ENCODE data around the gene RTP3. TPM values are rescaled to one million over a fixed set of nuclear protein-coding genes. Genes with fewer than 3 reads are reported as not detected.
A peak's percentile ranks its signal among the peaks of the same experiment; 100 is the strongest.

RTP3 gene
- total and polyA plus RNA-seq, 2 experiments from 2014 or later = 0.16 TPM; not detected in 1

- H3K4me1 ChIP-seq (ENCODE audit: insufficient read depth) = no peaks in the 10 kb centered on the region
- DNase-seq (ENCODE audit: low spot score) (peak; percentile 26), ATAC-seq (peak; percentile 76)
- H3K4me1 Mint-ChIP-seq = no peaks in the 10 kb centered on the region; the same call in 2 of the 3 replicates
- TF ChIP-seq REST (IDR thresholded peaks at IDR 0.05; ENCODE audit: unreplicated experiment) = no peak
- TF ChIP-seq ZNF331 (CRISPR knock-in tag; IDR thresholded peaks at IDR 0.05; ENCODE audit: low read depth) = no peak
- no peak for TF ChIP-seq NANOG (IDR thresholded peaks at IDR 0.05; ENCODE audit: borderline replicate concordance)
- TF ChIP-seq CREB1 (CRISPR knock-in tag; IDR thresholded peaks at IDR 0.05; ENCODE audit: low read depth) = no peak
- no peak for TF ChIP-seq JUNB (IDR thresholded peaks at IDR 0.05; ENCODE audit: unreplicated experiment)
- TF ChIP-seq ZNF114 (CRISPR knock-in tag; IDR thresholded peaks at IDR 0.05) = no peak
- H3K9me2 ChIP-seq (ENCODE audit: insufficient read depth) = peaks cover 8% of the 10 kb centered on the region; the same call in 1 of the 2 replicates
- H3K27me3 Mint-ChIP-seq (ENCODE audit: insufficient read depth, low read depth, poor library complexity) = peaks cover 10% of the 10 kb centered on the region
- no peak overlapping the region for H3K4me2 ChIP-seq
- no peaks in the 10 kb centered on the region for H4K20me1 ChIP-seq (replicated peaks; ENCODE audit: insufficient read depth)
- H3K4me3 Mint-ChIP-seq = no peak overlapping the region
- H3K36me3 ChIP-seq (ENCODE audit: insufficient read depth) = peaks cover 2% of the 10 kb centered on the region; the same call in 1 of the 2 replicates
- H3K27ac ChIP-seq (ENCODE audit: low read depth) = no peak overlapping the region
- H3K79me2 ChIP-seq (replicated peaks; ENCODE audit: insufficient read depth) = no peaks in the 10 kb centered on the region
- no peaks in the 10 kb centered on the region for H3K27me3 ChIP-seq (ENCODE audit: insufficient read depth)
- H3F3A ChIP-seq (replicated peaks; ENCODE audit: low read depth) = no peaks in the 10 kb centered on the region
- H3K36me3 Mint-ChIP-seq (ENCODE audit: low read depth) = no peaks in the 10 kb centered on the region; the same call in 2 of the 3 replicates
- peaks cover 12% of the 10 kb centered on the region; the same call in 2 of the 3 replicates for H3K9me3 Mint-ChIP-seq
- no peak overlapping the region for H3K4me3 ChIP-seq
- no peak overlapping the region for H3K27ac Mint-ChIP-seq
- H2AFZ ChIP-seq = no peak overlapping the region
Measured at GRCh38 chr3:46477145-46477544, 20.6 kb upstream of the RTP3 start.

- Histone ChIP-seq H3F3A (replicated peaks; ENCODE audit: low read depth) (no peaks in the 10 kb centered on the region), H3K4me1 (ENCODE audit: insufficient read depth) (no peaks in the 10 kb centered on the region), H3K36me3 (ENCODE audit: insufficient read depth) (peaks cover 2% of the 10 kb centered on the region; the same call in 1 of the 2 replicates), H3K4me3 (no peak overlapping the region), H3K27ac (ENCODE audit: low read depth) (no peak overlapping the region), H3K27me3 (ENCODE audit: insufficient read depth) (no peaks in the 10 kb centered on the region), H2AFZ (0 out of 2 replicates have a peak overlapping the region, but pooled peaks have one; percentile 10), H3K79me2 (replicated peaks; ENCODE audit: insufficient read depth) (no peaks in the 10 kb centered on the region), H3K9me2 (ENCODE audit: insufficient read depth) (peaks cover 8% of the 10 kb centered on the region; the same call in 1 of the 2 replicates), H4K20me1 (replicated peaks; ENCODE audit: insufficient read depth) (no peaks in the 10 kb centered on the region), H3K4me2 (no peak overlapping the region)
- DNase-seq (ENCODE audit: low spot score) (no peak), ATAC-seq (no peak)
- Mint-ChIP-seq H3K9me3 (peaks cover 12% of the 10 kb centered on the region; the same call in 2 of the 3 replicates), H3K27me3 (ENCODE audit: insufficient read depth, low read depth, poor library complexity) (peaks cover 8% of the 10 kb centered on the region), H3K4me3 (no peak overlapping the region), H3K27ac (no peak overlapping the region), H3K36me3 (ENCODE audit: low read depth) (no peaks in the 10 kb centered on the region; the same call in 2 of the 3 replicates), H3K4me1 (no peaks in the 10 kb centered on the region; the same call in 2 of the 3 replicates)
- TF ChIP-seq REST (IDR thresholded peaks at IDR 0.05; ENCODE audit: unreplicated experiment) (no peak), POLR2AphosphoS5 (IDR thresholded peaks at IDR 0.05; ENCODE audit: low read depth) (no peak), ZNF331 (CRISPR knock-in tag; IDR thresholded peaks at IDR 0.05; ENCODE audit: low read depth) (no peak), CREB1 (CRISPR knock-in tag; IDR thresholded peaks at IDR 0.05; ENCODE audit: low read depth) (no peak), ZNF114 (CRISPR knock-in tag; IDR thresholded peaks at IDR 0.05) (no peak), ETS1 (IDR thresholded peaks at IDR 0.05) (no peak), STAT1 (IDR thresholded peaks at IDR 0.05; ENCODE audit: unreplicated experiment) (no peak), JUNB (IDR thresholded peaks at IDR 0.05; ENCODE audit: unreplicated experiment) (no peak), EZH2 (IDR thresholded peaks at IDR 0.05; ENCODE audit: low read depth, unreplicated experiment) (no peak), NANOG (IDR thresholded peaks at IDR 0.05; ENCODE audit: borderline replicate concordance) (no peak), EZH2phosphoT487 (IDR thresholded peaks at IDR 0.05; ENCODE audit: unreplicated experiment) (no peak)
Measured at GRCh38 chr3:46477756-46478155, 20.0 kb upstream of the RTP3 start.

Measured in GM23338 (cell line).